Breast epithelium (tissue), 4 donors: ENCODE data around the gene TATDN2. TPM values are rescaled to one million over a fixed set of nuclear protein-coding genes. Genes with fewer than 3 reads are reported as not detected.

Experiments
- DNase-seq, 2 donors: peaks; one replicate each; pipeline ENCODE4 v3.0.0-alpha.2; 2019; ENCODE audit warnings: low spot score in 2 of 2
- H3K27ac ChIP-seq, 2 donors: fragments of 200-600 bp; sonication (generic) in 1 of 2; one replicate each; pipeline ENCODE4 v1.5.1; 2016 to 2019; ENCODE audit warnings: mild to moderate bottlenecking in 1 of 2
- H3K27me3 ChIP-seq, 2 donors: fragments of 200-600 bp; sonication (generic) in 1 of 2; one replicate each; pipeline versions ENCODE4 v1.5.1 to v1.6.0; 2017 to 2019; ENCODE audit warnings: control low read depth in 1 of 2, mild to moderate bottlenecking in 1 of 2
- H3K36me3 ChIP-seq: fragments of 200-600 bp; one replicate; pipeline ENCODE4 v1.5.1; 2019
- H3K4me1 ChIP-seq, 2 donors: fragments of 200-600 bp; sonication (generic); one replicate each; pipeline ENCODE4 v1.5.1; 2016 to 2019; ENCODE audit warnings: control low read depth in 1 of 2
- H3K4me3 ChIP-seq, 3 donors: fragments of 200-600 bp; sonication (generic); 1 replicate in 2 of 3; 2 replicates in 1 of 3; pipeline ENCODE4 v1.5.1; 2016 to 2019; ENCODE audit warnings: mild to moderate bottlenecking in 3 of 3, moderate library complexity in 2 of 3
- H3K9me3 ChIP-seq, 2 donors: fragments of 200-600 bp; sonication (generic) in 1 of 2; one replicate each; pipeline ENCODE4 v1.5.1; 2016 to 2019; ENCODE audit warnings: control low read depth in 1 of 2
- CTCF ChIP-seq, 3 donors: fragments of 450-650 bp; IDR thresholded peaks; one replicate each; pipeline ENCODE4 v1.5.1; 2016 to 2017; ENCODE audit warnings: antibody characterized with exemption in 3 of 3, mild to moderate bottlenecking in 3 of 3, moderate library complexity in 3 of 3
- POLR2A ChIP-seq: fragments of 450-650 bp; IDR thresholded peaks from one replicate; pipeline ENCODE4 v1.6.1; 2016; ENCODE audit warnings: antibody characterized with exemption, mild to moderate bottlenecking, moderate library complexity
- POLR2AphosphoS5 ChIP-seq, 3 donors: sonication (generic); formaldehyde crosslinking; IDR thresholded peaks; one replicate each; pipeline ENCODE4 v1.6.1; 2017; ENCODE audit warnings: antibody characterized with exemption in 3 of 3
- intact Hi-C: fragments of 100-400 bp; cut with DNase I; formaldehyde crosslinking; loops from one replicate; pipeline ENCODE4 v1.15.1; 2023; ENCODE audit warnings: low total_unique reads
- total RNA-seq, 3 donors: library from RNA; depleted of rRNA; stranded (reverse); fragments of >200 nt; gene quantifications; one replicate each; pipeline ENCODE4 v1.1.0, GENCODE V29; 2016

The TATDN2 gene
- total RNA-seq, 3 donors from 2014 or later = 14.6 to 19.3 (median 18.7) TPM

- Histone ChIP-seq H3K27me3 (no peaks in the 10 kb centered on the region), H3K36me3 (no peaks in the 10 kb centered on the region), H3K4me1 (peaks cover 0 to 8% of the 10 kb centered on the region in 2 donors), H3K4me3 (no peak overlapping the region), H3K9me3 (no peaks in the 10 kb centered on the region), H3K27ac (peak overlapping the region; percentile 21 to 22)
- no peak for DNase-seq
- no peak for TF ChIP-seq CTCF (IDR thresholded peaks at IDR 0.05)
- no peak for TF ChIP-seq POLR2AphosphoS5 (IDR thresholded peaks at IDR 0.05)
- no peak for TF ChIP-seq POLR2A
- intact Hi-C loops = no loop called here
Observed at GRCh38 chr3:10286133-10286524, 37.9 kb downstream of the TATDN2 start.

- TF ChIP-seq POLR2A (no peak), CTCF (IDR thresholded peaks at IDR 0.05) (peak in 1 of 3 donors; percentile 12), POLR2AphosphoS5 (IDR thresholded peaks at IDR 0.05) (no peak)
- no peaks in the 10 kb centered on the region for H3K9me3 ChIP-seq
- H3K27ac ChIP-seq = peak overlapping the region; percentile 21 to 22
- no peak overlapping the region for H3K4me3 ChIP-seq
- no peak for DNase-seq
- H3K36me3 ChIP-seq = no peaks in the 10 kb centered on the region
- intact Hi-C loops = no loop called here
- no peaks in the 10 kb centered on the region for H3K27me3 ChIP-seq
- peaks cover 0 to 8% of the 10 kb centered on the region in 2 donors for H3K4me1 ChIP-seq
Observed at GRCh38 chr3:10286596-10287295, 38.5 kb downstream of the TATDN2 start.

GRCh38 chr3:10287936-10288574, 39.8 kb downstream of the TATDN2 start:
- Histone ChIP-seq H3K27me3 (no peaks in the 10 kb centered on the region), H3K4me1 (peaks cover 0 to 8% of the 10 kb centered on the region in 2 donors), H3K4me3 (no peak overlapping the region), H3K9me3 (no peaks in the 10 kb centered on the region), H3K36me3 (no peaks in the 10 kb centered on the region), H3K27ac (no peak overlapping the region)
- peak in 1 of 2 donors; percentile 64 for DNase-seq
- TF ChIP-seq CTCF (IDR thresholded peaks at IDR 0.05) (no peak), POLR2A (no peak), POLR2AphosphoS5 (IDR thresholded peaks at IDR 0.05) (no peak)
- intact Hi-C loops = no loop called here

GRCh38 chr3:10288575-10288960, 40.3 kb downstream of the TATDN2 start:
- H3K4me3 ChIP-seq = no peak overlapping the region
- TF ChIP-seq CTCF (IDR thresholded peaks at IDR 0.05) = no peak
- TF ChIP-seq POLR2AphosphoS5 (IDR thresholded peaks at IDR 0.05) = no peak
- no peak for TF ChIP-seq POLR2A
- H3K4me1 ChIP-seq = peaks cover 0 to 8% of the 10 kb centered on the region in 2 donors
- H3K27ac ChIP-seq = no peak overlapping the region
- H3K27me3 ChIP-seq = no peaks in the 10 kb centered on the region
- DNase-seq = no peak
- no peaks in the 10 kb centered on the region for H3K36me3 ChIP-seq
- H3K9me3 ChIP-seq = no peaks in the 10 kb centered on the region
- intact Hi-C loops = no loop called here

GRCh38 chr3:10289077-10289476, 40.8 kb downstream of the TATDN2 start:
- intact Hi-C loops = no loop called here
- no peaks in the 10 kb centered on the region for H3K9me3 ChIP-seq
- no peaks in the 10 kb centered on the region for H3K27me3 ChIP-seq
- H3K36me3 ChIP-seq = no peaks in the 10 kb centered on the region
- TF ChIP-seq POLR2AphosphoS5 (IDR thresholded peaks at IDR 0.05) (no peak), CTCF (IDR thresholded peaks at IDR 0.05) (no peak), POLR2A (no peak)
- H3K27ac ChIP-seq = no peak overlapping the region
- H3K4me3 ChIP-seq = no peak overlapping the region
- DNase-seq = no peak
- H3K4me1 ChIP-seq = peaks cover 0 to 8% of the 10 kb centered on the region in 2 donors
